HepG2 (cell line): Measurements from ENCODE around the gene GCHFR. TPM values are rescaled to one million over a fixed set of nuclear protein-coding genes. Genes with fewer than 3 reads are reported as not detected.
A peak's percentile ranks its signal among the peaks of the same experiment; 100 is the strongest.

Experiments
- ARID2 ChIP-seq: sonication (generic); formaldehyde crosslinking; IDR thresholded peaks from 2 replicates; pipeline ENCODE4 v1.8.1; 2022; ENCODE audit warnings: mild to moderate bottlenecking, missing genetic modification reagents, borderline replicate concordance
- DR1 ChIP-seq: sonication (generic); formaldehyde crosslinking; IDR thresholded peaks from 2 replicates; pipeline ENCODE4 v1.8.0; 2021; ENCODE audit warnings: mild to moderate bottlenecking, missing genetic modification reagents, inconsistent platforms
- GZF1 ChIP-seq: sonication (generic); formaldehyde crosslinking; IDR thresholded peaks from 2 replicates; pipeline ENCODE4 v1.5.1; 2020; ENCODE audit warnings: mild to moderate bottlenecking, missing genetic modification reagents
- HMGA1 ChIP-seq: sonication (generic); formaldehyde crosslinking; conservative IDR thresholded peaks from 2 replicates; pipeline ENCODE4 v1.4.0; 2020; ENCODE audit warnings: missing genetic modification reagents
- IKZF5 ChIP-seq: IDR thresholded peaks from 2 replicates; pipeline ENCODE4 v1.6.1; 2018; ENCODE audit warnings: missing genetic modification reagents, mild to moderate bottlenecking, missing compliant biosample characterization
- MATR3 ChIP-seq: sonication (generic); formaldehyde crosslinking; IDR thresholded peaks from 2 replicates; pipeline ENCODE4 v1.4.0; 2020; ENCODE audit warnings: missing genetic modification reagents
- PRPF4 ChIP-seq: fragments of 200-400 bp; formaldehyde crosslinking; IDR thresholded peaks from 2 replicates; pipeline ENCODE4 v1.6.1; 2016; ENCODE audit warnings: low read length, low read depth; ENCODE audit not compliant: poor library complexity, severe bottlenecking
- TBX3 ChIP-seq: fragments of 450-650 bp; IDR thresholded peaks from 2 replicates; pipeline ENCODE4 v1.6.1; 2017; ENCODE audit warnings: antibody characterized with exemption, mild to moderate bottlenecking, inconsistent platforms, borderline replicate concordance
- ZBTB7A ChIP-seq: sonication (generic); formaldehyde crosslinking; IDR thresholded peaks from 2 replicates; pipeline ENCODE4 v1.8.0; 2022; ENCODE audit warnings: mild to moderate bottlenecking, missing genetic modification reagents
- ZFP41 ChIP-seq: sonication (generic); formaldehyde crosslinking; IDR thresholded peaks from 2 replicates; pipeline ENCODE4 v1.4.0; 2020; ENCODE audit warnings: mild to moderate bottlenecking, missing genetic modification reagents, borderline replicate concordance
- ZNF101 ChIP-seq: sonication (generic); formaldehyde crosslinking; IDR thresholded peaks from 2 replicates; pipeline ENCODE4 v1.4.0; 2020; ENCODE audit warnings: mild to moderate bottlenecking, low read depth, missing genetic modification reagents, borderline replicate concordance
- ZNF33A ChIP-seq: sonication (generic); formaldehyde crosslinking; IDR thresholded peaks from 2 replicates; pipeline ENCODE4 v1.5.1; 2020; ENCODE audit warnings: missing genetic modification reagents, mild to moderate bottlenecking, moderate library complexity, borderline replicate concordance
- ZNF564 ChIP-seq: sonication (generic); formaldehyde crosslinking; IDR thresholded peaks from 2 replicates; pipeline ENCODE4 v1.8.1; 2023; ENCODE audit warnings: mild to moderate bottlenecking, missing genetic modification reagents
- ZNF709 ChIP-seq: sonication (generic); formaldehyde crosslinking; IDR thresholded peaks from 2 replicates; pipeline ENCODE4 v1.5.0; 2020; ENCODE audit warnings: mild to moderate bottlenecking, missing genetic modification reagents
- ZSCAN22 ChIP-seq: sonication (generic); formaldehyde crosslinking; IDR thresholded peaks from 2 replicates; pipeline ENCODE4 v1.4.0; 2020; ENCODE audit warnings: mild to moderate bottlenecking, missing genetic modification reagents
- polyA plus RNA-seq, 8 experiments: library from polyadenylated mRNA; depleted of rRNA in 3 of 8; stranded (reverse) in 7 of 8; unstranded in 1 of 8; fragments of >200 nt; fragmentation: Illumina TruSeq in 4 of 8; extraction: Trizol in 4 of 8; gene quantifications; 2 replicates each; pipeline versions ENCODE4 v1.2.1 to v1.2.3, GENCODE V29; 2011 to 2016; ENCODE audit warnings: low read depth in 4 of 8, missing spikeins in 1 of 8, mixed read lengths in 1 of 8; ENCODE audit not compliant: insufficient read depth in 1 of 8
- total RNA-seq, 5 experiments: library from RNA; depleted of rRNA; stranded (reverse); fragments of >200 nt; fragmentation: Illumina TruSeq; extraction: Trizol; gene quantifications; 2 replicates each; pipeline ENCODE4 v1.2.3, GENCODE V29; 2016; ENCODE audit warnings: low read depth in 1 of 5
- TF ChIP-seq, protein P1 (sequence below): IDR thresholded peaks from 2 replicates; pipeline ENCODE4 v1.6.1; 2012; ENCODE audit warnings: inconsistent platforms
- TF ChIP-seq, protein P2 (sequence below), 2 experiments: sonication (generic) in 1 of 2; formaldehyde crosslinking in 1 of 2; IDR thresholded peaks; 2 replicates each; pipeline versions ENCODE4 v1.4.0 to v1.6.1; 2018 to 2020; ENCODE audit warnings: missing genetic modification reagents in 2 of 2, borderline replicate concordance in 1 of 2, low read depth in 1 of 2, mild to moderate bottlenecking in 1 of 2, missing biosample characterization in 1 of 2
- TF ChIP-seq, protein P3 (sequence below): sonication (generic); formaldehyde crosslinking; IDR thresholded peaks from 2 replicates; pipeline ENCODE4 v1.4.0; 2020; ENCODE audit warnings: mild to moderate bottlenecking, missing genetic modification reagents
- TF ChIP-seq, protein P4 (sequence below): sonication (generic); formaldehyde crosslinking; conservative IDR thresholded peaks from 2 replicates; pipeline ENCODE4 v1.8.0; 2022; ENCODE audit warnings: mild to moderate bottlenecking, moderate library complexity, missing genetic modification reagents
- TF ChIP-seq, protein P5 (sequence below): fragments of 450-650 bp; IDR thresholded peaks from 2 replicates; pipeline ENCODE4 v1.6.1; 2016

The GCHFR gene
- total and polyA plus RNA-seq, 2 of the 13 experiments (the other 11 are each of a cell fraction or from before 2014, with no cell fraction given): 51.5 to 92.4 TPM

- TF ChIP-seq ZBTB7A (CRISPR knock-in tag) (peak; percentile 65), TBX3 (no peak), ZNF564 (CRISPR knock-in tag) (peak; percentile 85; the same call in 1 of the 2 replicates), DR1 (CRISPR knock-in tag) (no peak), MATR3 (CRISPR knock-in tag) (no peak), ZNF101 (no peak), ZFP41 (peak; percentile 89; the same call in 1 of the 2 replicates), ZSCAN22 (CRISPR knock-in tag) (no peak), ZNF33A (CRISPR knock-in tag) (no peak), GZF1 (no peak), IKZF5 (CRISPR knock-in tag) (0 out of 2 replicates have a peak, but pooled peaks have one; percentile 44), ZNF709 (peak; percentile 76; the same call in 1 of the 2 replicates), PRPF4 (no peak), ARID2 (CRISPR knock-in tag) (peak; percentile 38; the same call in 1 of the 2 replicates), HMGA1 (CRISPR knock-in tag) (no peak)
- TF ChIP-seq, protein P1, sequence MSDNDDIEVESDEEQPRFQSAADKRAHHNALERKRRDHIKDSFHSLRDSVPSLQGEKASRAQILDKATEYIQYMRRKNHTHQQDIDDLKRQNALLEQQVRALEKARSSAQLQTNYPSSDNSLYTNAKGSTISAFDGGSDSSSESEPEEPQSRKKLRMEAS: peak; percentile 72; the same call in 1 of the 2 replicates
- TF ChIP-seq, protein P2, sequence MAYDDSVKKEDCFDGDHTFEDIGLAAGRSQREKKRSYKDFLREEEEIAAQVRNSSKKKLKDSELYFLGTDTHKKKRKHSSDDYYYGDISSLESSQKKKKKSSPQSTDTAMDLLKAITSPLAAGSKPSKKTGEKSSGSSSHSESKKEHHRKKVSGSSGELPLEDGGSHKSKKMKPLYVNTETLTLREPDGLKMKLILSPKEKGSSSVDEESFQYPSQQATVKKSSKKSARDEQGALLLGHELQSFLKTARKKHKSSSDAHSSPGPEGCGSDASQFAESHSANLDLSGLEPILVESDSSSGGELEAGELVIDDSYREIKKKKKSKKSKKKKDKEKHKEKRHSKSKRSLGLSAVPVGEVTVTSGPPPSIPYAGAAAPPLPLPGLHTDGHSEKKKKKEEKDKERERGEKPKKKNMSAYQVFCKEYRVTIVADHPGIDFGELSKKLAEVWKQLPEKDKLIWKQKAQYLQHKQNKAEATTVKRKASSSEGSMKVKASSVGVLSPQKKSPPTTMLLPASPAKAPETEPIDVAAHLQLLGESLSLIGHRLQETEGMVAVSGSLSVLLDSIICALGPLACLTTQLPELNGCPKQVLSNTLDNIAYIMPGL (CRISPR knock-in tag; IDR thresholded peaks at IDR 0.05; ENCODE audit: borderline replicate concordance in 1 of 2, low read depth in 1 of 2): peak; percentile 84 to 95; a peak in 3 of 4 replicates
- TF ChIP-seq, protein P3, sequence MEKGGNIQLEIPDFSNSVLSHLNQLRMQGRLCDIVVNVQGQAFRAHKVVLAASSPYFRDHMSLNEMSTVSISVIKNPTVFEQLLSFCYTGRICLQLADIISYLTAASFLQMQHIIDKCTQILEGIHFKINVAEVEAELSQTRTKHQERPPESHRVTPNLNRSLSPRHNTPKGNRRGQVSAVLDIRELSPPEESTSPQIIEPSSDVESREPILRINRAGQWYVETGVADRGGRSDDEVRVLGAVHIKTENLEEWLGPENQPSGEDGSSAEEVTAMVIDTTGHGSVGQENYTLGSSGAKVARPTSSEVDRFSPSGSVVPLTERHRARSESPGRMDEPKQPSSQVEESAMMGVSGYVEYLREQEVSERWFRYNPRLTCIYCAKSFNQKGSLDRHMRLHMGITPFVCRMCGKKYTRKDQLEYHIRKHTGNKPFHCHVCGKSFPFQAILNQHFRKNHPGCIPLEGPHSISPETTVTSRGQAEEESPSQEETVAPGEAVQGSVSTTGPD: no peak
- TF ChIP-seq, protein P4, sequence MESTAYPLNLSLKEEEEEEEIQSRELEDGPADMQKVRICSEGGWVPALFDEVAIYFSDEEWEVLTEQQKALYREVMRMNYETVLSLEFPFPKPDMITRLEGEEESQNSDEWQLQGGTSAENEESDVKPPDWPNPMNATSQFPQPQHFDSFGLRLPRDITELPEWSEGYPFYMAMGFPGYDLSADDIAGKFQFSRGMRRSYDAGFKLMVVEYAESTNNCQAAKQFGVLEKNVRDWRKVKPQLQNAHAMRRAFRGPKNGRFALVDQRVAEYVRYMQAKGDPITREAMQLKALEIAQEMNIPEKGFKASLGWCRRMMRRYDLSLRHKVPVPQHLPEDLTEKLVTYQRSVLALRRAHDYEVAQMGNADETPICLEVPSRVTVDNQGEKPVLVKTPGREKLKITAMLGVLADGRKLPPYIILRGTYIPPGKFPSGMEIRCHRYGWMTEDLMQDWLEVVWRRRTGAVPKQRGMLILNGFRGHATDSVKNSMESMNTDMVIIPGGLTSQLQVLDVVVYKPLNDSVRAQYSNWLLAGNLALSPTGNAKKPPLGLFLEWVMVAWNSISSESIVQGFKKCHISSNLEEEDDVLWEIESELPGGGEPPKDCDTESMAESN: peak; percentile 75; the same call in 1 of the 2 replicates
- TF ChIP-seq, protein P5, sequence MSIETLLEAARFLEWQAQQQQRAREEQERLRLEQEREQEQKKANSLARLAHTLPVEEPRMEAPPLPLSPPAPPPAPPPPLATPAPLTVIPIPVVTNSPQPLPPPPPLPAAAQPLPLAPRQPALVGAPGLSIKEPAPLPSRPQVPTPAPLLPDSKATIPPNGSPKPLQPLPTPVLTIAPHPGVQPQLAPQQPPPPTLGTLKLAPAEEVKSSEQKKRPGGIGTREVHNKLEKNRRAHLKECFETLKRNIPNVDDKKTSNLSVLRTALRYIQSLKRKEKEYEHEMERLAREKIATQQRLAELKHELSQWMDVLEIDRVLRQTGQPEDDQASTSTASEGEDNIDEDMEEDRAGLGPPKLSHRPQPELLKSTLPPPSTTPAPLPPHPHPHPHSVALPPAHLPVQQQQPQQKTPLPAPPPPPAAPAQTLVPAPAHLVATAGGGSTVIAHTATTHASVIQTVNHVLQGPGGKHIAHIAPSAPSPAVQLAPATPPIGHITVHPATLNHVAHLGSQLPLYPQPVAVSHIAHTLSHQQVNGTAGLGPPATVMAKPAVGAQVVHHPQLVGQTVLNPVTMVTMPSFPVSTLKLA: no peak
These were observed at the start of gene GCHFR (continued) for GRCh38 chr15:40763801-40764628.
